H1 (cell line): Measurements from ENCODE around the gene GRSF1. TPM values are rescaled to one million over a fixed set of nuclear protein-coding genes. Genes with fewer than 3 reads are reported as not detected.

ENCODE experiments used
- CTCF ChIA-PET: fragments of 300-600 bp; sonication (Branson Sonifier 250); formaldehyde crosslinking; loops from one replicate; lab custom pipeline; 2021; ENCODE audit not compliant: partially characterized antibody; lab: Charles Lee
- POLR2A ChIA-PET: fragments of 300-600 bp; sonication (Branson Sonifier 250); formaldehyde crosslinking; loops from one replicate; lab custom pipeline; 2021; ENCODE audit warnings: inconsistent platforms; ENCODE audit not compliant: partially characterized antibody; lab: Charles Lee
- DNase-seq, 2 experiments: peaks; one replicate each; pipeline versions ENCODE4 v3.0.0 to v3.0.0-alpha.2; 2010 to 2022; ENCODE audit warnings: low spot score in 2 of 2, low read depth in 1 of 2, mixed read lengths in 1 of 2
- FAIRE-seq: peaks from 2 replicates; lab custom pipeline; 2011; peaks lifted over from hg19 to GRCh38; lab: Jason Lieb, UNC
- H2AFZ ChIP-seq: 2 replicates; pipeline ENCODE4 v1.8.1; 2012; ENCODE audit warnings: low read length, inconsistent platforms
- H2AK5ac ChIP-seq: 2 replicates; pipeline ENCODE4 v1.6.1; 2013; ENCODE audit warnings: low read depth, low read length
- H2BK120ac ChIP-seq: replicated peaks from 2 replicates; pipeline ENCODE3; 2013; ENCODE audit warnings: low read depth, low read length, inconsistent platforms
- H2BK12ac ChIP-seq: 2 replicates; pipeline ENCODE4 v1.6.1; 2013; ENCODE audit warnings: low read depth, low read length
- H2BK15ac ChIP-seq: 2 replicates; pipeline ENCODE4 v1.6.1; 2013; ENCODE audit warnings: low read length
- H2BK20ac ChIP-seq: 2 replicates; pipeline ENCODE4 v1.6.1; 2013; ENCODE audit warnings: low read length
- H2BK5ac ChIP-seq: 2 replicates; pipeline ENCODE4 v1.6.1; 2013; ENCODE audit warnings: low read depth, low read length
- H3K14ac ChIP-seq: 2 replicates; pipeline ENCODE4 v1.6.1; 2013; ENCODE audit warnings: inconsistent platforms; ENCODE audit not compliant: insufficient read length
- H3K18ac ChIP-seq: 2 replicates; pipeline ENCODE4 v1.6.1; 2013; ENCODE audit warnings: low read length; ENCODE audit errors: extremely low read depth
- H3K23ac ChIP-seq: 2 replicates; pipeline ENCODE4 v1.6.1; 2013; ENCODE audit warnings: inconsistent platforms; ENCODE audit not compliant: insufficient read length
- H3K23me2 ChIP-seq: 2 replicates; pipeline ENCODE4 v1.6.1; 2013; ENCODE audit warnings: low read depth, low read length
- H3K27ac ChIP-seq: 2 replicates; pipeline ENCODE4 v1.6.1; 2011; ENCODE audit warnings: low read depth, low read length, inconsistent platforms
- H3K27me3 ChIP-seq, 4 experiments: replicated peaks in 1 of 4; 1 replicate in 1 of 4; 2 replicates in 3 of 4; pipeline versions ENCODE4 v1.6.1 to v1.8.1; 2011 to 2013; ENCODE audit warnings: low read length in 3 of 4, mild to moderate bottlenecking in 3 of 4, inconsistent platforms in 2 of 4, mixed read lengths in 2 of 4, moderate library complexity in 1 of 4; ENCODE audit not compliant: control insufficient read depth in 3 of 4, insufficient read depth in 3 of 4; ENCODE audit errors: extremely low read depth in 1 of 4
- H3K36me3 ChIP-seq, 4 experiments: 2 replicates each; pipeline versions ENCODE4 v1.6.1 to v1.8.1; 2011 to 2013; ENCODE audit warnings: mild to moderate bottlenecking in 4 of 4, low read length in 3 of 4, moderate library complexity in 2 of 4, control low read depth in 1 of 4, inconsistent platforms in 1 of 4; ENCODE audit not compliant: insufficient read depth in 4 of 4, control insufficient read depth in 2 of 4
- H3K4ac ChIP-seq: replicated peaks from 2 replicates; pipeline ENCODE3; 2013; ENCODE audit warnings: low read length, low read depth, mixed read lengths, inconsistent platforms; ENCODE audit not compliant: insufficient read length
- H3K4me1 ChIP-seq, 4 experiments: replicated peaks in 1 of 4; 1 replicate in 1 of 4; 2 replicates in 3 of 4; pipeline versions ENCODE4 v1.6.1 to v1.8.1; 2011 to 2013; ENCODE audit warnings: low read length in 3 of 4, inconsistent platforms in 2 of 4, mixed read lengths in 1 of 4; ENCODE audit not compliant: insufficient read depth in 4 of 4, control insufficient read depth in 3 of 4
- H3K4me2 ChIP-seq, 2 experiments: 2 replicates each; pipeline versions ENCODE4 v1.6.1 to v1.8.1; 2011 to 2013; ENCODE audit warnings: low read depth in 2 of 2, low read length in 2 of 2, control low read depth in 1 of 2, inconsistent platforms in 1 of 2, mild to moderate bottlenecking in 1 of 2; ENCODE audit not compliant: insufficient read depth in 1 of 2
- H3K4me3 ChIP-seq, 4 experiments: fragments of 200-600, 300-600 bp in 1 of 4; sonication (generic), shearing (Covaris generic), sonication (Bioruptor Twin) in 1 of 4; 2 replicates each; pipeline versions ENCODE4 v1.5.1 to v1.8.1; 2011 to 2016; ENCODE audit warnings: low read length in 4 of 4, low read depth in 3 of 4, control low read depth in 2 of 4, inconsistent platforms in 2 of 4, mild to moderate bottlenecking in 2 of 4, mixed read lengths in 1 of 4, moderate library complexity in 1 of 4; ENCODE audit not compliant: insufficient read depth in 2 of 4; ENCODE audit errors: extremely low read depth in 1 of 4
- H3K56ac ChIP-seq: replicated peaks from 2 replicates; pipeline ENCODE3; 2013; ENCODE audit warnings: low read depth, mild to moderate bottlenecking, mixed read lengths, low read length, inconsistent platforms; ENCODE audit not compliant: insufficient read length
- H3K79me1 ChIP-seq: 2 replicates; pipeline ENCODE4 v1.6.1; 2013; ENCODE audit warnings: low read depth, low read length, control low read depth
- H3K79me2 ChIP-seq, 2 experiments: 2 replicates each; pipeline versions ENCODE4 v1.6.1 to v1.8.1; 2012 to 2013; ENCODE audit warnings: low read length in 2 of 2, mild to moderate bottlenecking in 2 of 2, inconsistent platforms in 1 of 2; ENCODE audit not compliant: insufficient read depth in 2 of 2, control insufficient read depth in 1 of 2
- H3K9ac ChIP-seq, 4 experiments: replicated peaks in 1 of 4; 1 replicate in 1 of 4; 2 replicates in 3 of 4; pipeline versions ENCODE4 v1.6.1 to v1.8.1; 2011 to 2013; ENCODE audit warnings: low read depth in 3 of 4, low read length in 3 of 4, control low read depth in 2 of 4, mild to moderate bottlenecking in 2 of 4, moderate library complexity in 2 of 4, inconsistent platforms in 1 of 4; ENCODE audit errors: extremely low read depth in 1 of 4
- H3K9me3 ChIP-seq, 2 experiments: 2 replicates each; pipeline versions ENCODE4 v1.6.1 to v1.8.1; 2012 to 2013; ENCODE audit warnings: mild to moderate bottlenecking in 2 of 2, moderate library complexity in 2 of 2, control low read depth in 1 of 2, inconsistent platforms in 1 of 2, low read depth in 1 of 2, low read length in 1 of 2, mixed read lengths in 1 of 2; ENCODE audit not compliant: insufficient read depth in 2 of 2
- H4K20me1 ChIP-seq, 2 experiments: replicated peaks in 1 of 2; 2 replicates each; pipeline versions ENCODE3 to v1.8.1; 2011 to 2013; ENCODE audit warnings: inconsistent platforms in 2 of 2, low read length in 2 of 2, mild to moderate bottlenecking in 1 of 2; ENCODE audit not compliant: insufficient read depth in 2 of 2, control insufficient read depth in 1 of 2
- H4K5ac ChIP-seq: 2 replicates; pipeline ENCODE4 v1.6.1; 2013; ENCODE audit warnings: low read length, low read depth, mixed read lengths, inconsistent platforms; ENCODE audit not compliant: insufficient read length
- H4K8ac ChIP-seq: 2 replicates; pipeline ENCODE4 v1.8.0; 2013; ENCODE audit warnings: mild to moderate bottlenecking, moderate library complexity, low read length, inconsistent platforms; ENCODE audit not compliant: insufficient read depth; ENCODE audit errors: extremely low read depth
- H4K91ac ChIP-seq: replicated peaks from 2 replicates; pipeline ENCODE3; 2013; ENCODE audit warnings: low read length, mixed read lengths, inconsistent platforms; ENCODE audit not compliant: insufficient read length
- BACH1 ChIP-seq: IDR thresholded peaks from 2 replicates; pipeline ENCODE4 v1.6.1; 2012; ENCODE audit warnings: low read length, improper control_type of control experiment
- GABPA ChIP-seq: IDR thresholded peaks from 2 replicates; pipeline ENCODE4 v1.6.1; 2011; ENCODE audit warnings: mild to moderate bottlenecking, low read length, moderate library complexity, borderline replicate concordance; ENCODE audit not compliant: insufficient read depth
- PHF8 ChIP-seq: fragments of 200-600 bp; sonication (generic); conservative IDR thresholded peaks from 2 replicates; pipeline ENCODE4 v1.7.1; 2012; ENCODE audit warnings: low read depth, mild to moderate bottlenecking, inconsistent platforms, low read length, moderate library complexity
- RFX5 ChIP-seq: IDR thresholded peaks from 2 replicates; pipeline ENCODE4 v1.6.1; 2011; ENCODE audit warnings: low read depth, low read length, improper control_type of control experiment, borderline replicate concordance
- SP1 ChIP-seq: IDR thresholded peaks from 2 replicates; pipeline ENCODE4 v1.6.1; 2011; ENCODE audit warnings: low read depth, low read length
- SRF ChIP-seq: IDR thresholded peaks from 2 replicates; pipeline ENCODE4 v1.6.1; 2011; ENCODE audit warnings: mild to moderate bottlenecking, low read depth, low read length, moderate library complexity
- WGBS, 2 experiments: shearing (Covaris generic) in 1 of 2; methylation state at CpG; one replicate each; pipeline versions ENCODE4 v1.1.6 to v1.1.7; 2013 to 2015; ENCODE audit warnings: low lambda C conversion rate in 2 of 2, mixed read lengths in 2 of 2, inconsistent platforms in 1 of 2, low coverage in 1 of 2, missing lambda C conversion rate in 1 of 2; ENCODE audit not compliant: insufficient replicate concordance in 2 of 2, insufficient coverage in 1 of 2, insufficient read length in 1 of 2; ENCODE audit errors: extremely low coverage in 1 of 2, missing lambda C conversion rate in 1 of 2; 5-methylcytosine and 5-hydroxymethylcytosine counted together
- polyA plus RNA-seq, 7 experiments: library from polyadenylated mRNA; depleted of rRNA in 3 of 7; stranded (reverse) in 5 of 7; unstranded in 2 of 7; fragments of >200 nt in 5 of 7; fragments of 200-250 nt in 2 of 7; gene quantifications; 1 replicate in 5 of 7; 2 replicates in 1 of 7; 4 replicates in 1 of 7; pipeline versions ENCODE4 v1.2.1 to v1.2.3, GENCODE V29; 2011 to 2013; ENCODE audit warnings: missing spikeins in 2 of 7, mixed read lengths in 2 of 7
- total RNA-seq: library from RNA; stranded (reverse); fragmentation: NEBNext Ultra II Directional; extraction: Animal tissue kit (Norgen Biotek cat#: 25700); gene quantifications from 2 replicates; pipeline ENCODE4 v1.2.1, GENCODE V29; 2021

Gene GRSF1
- total and polyA plus RNA-seq, 2 of the 8 experiments (the other 6 are each of a cell fraction or from before 2014, with no cell fraction given) = 44.3 to 112 TPM

GRCh38 chr4:70818173-70818855 lies 21.4 kb downstream of the GRSF1 start:
- DNase-seq (no peak), FAIRE-seq (no peak)
- no peaks in the 10 kb centered on the region for H3K4me1 ChIP-seq
- H3K4me2 ChIP-seq = no peak overlapping the region
- no peak overlapping the region for H3K27ac ChIP-seq
- H2AFZ ChIP-seq = no peak overlapping the region
- no peak overlapping the region for H2AK5ac ChIP-seq
- no peaks in the 10 kb centered on the region for H3K79me1 ChIP-seq
- ChIA-PET POLR2A (interaction anchor here (0.6 to 2.4 kb wide), 3 partner anchors 20 to 109 kb away, joined by 3 to 9 read pairs (median 4); no protein-coding TSS in a partner anchor), CTCF (interaction anchor here (1.3 kb wide), 1 partner anchor 11 kb away, joined by 4 read pairs; no protein-coding TSS in a partner anchor)
- H2BK15ac ChIP-seq = no peak overlapping the region
- WGBS, 2 experiments = 94% methylated on average over 5 of the region's 5 CpGs; no CpG with 5 or more reads in 1 of the 2 experiments
- no peak overlapping the region for H2BK20ac ChIP-seq
- H2BK120ac ChIP-seq = no peak overlapping the region
- no peak overlapping the region for H3K4ac ChIP-seq
- H2BK12ac ChIP-seq = no peak overlapping the region
- H3K36me3 ChIP-seq = peaks cover 2 to 40% (median 28%) of the 10 kb centered on the region in 4 experiments
- H2BK5ac ChIP-seq = no peak overlapping the region
- peaks cover 0 to 1% of the 10 kb centered on the region in 2 experiments for H4K20me1 ChIP-seq
- H3K56ac ChIP-seq = no peak overlapping the region
- no peaks in the 10 kb centered on the region for H3K27me3 ChIP-seq
- no peaks in the 10 kb centered on the region for H3K23me2 ChIP-seq
- H4K91ac ChIP-seq = no peak overlapping the region
- no peak overlapping the region for H3K9ac ChIP-seq
- no peaks in the 10 kb centered on the region for H3K79me2 ChIP-seq
- H3K18ac ChIP-seq = no peak overlapping the region
- no peak overlapping the region for H4K8ac ChIP-seq
- H3K4me3 ChIP-seq = no peak overlapping the region
- no peaks in the 10 kb centered on the region for H3K9me3 ChIP-seq
- no peak overlapping the region for H3K14ac ChIP-seq
- H3K23ac ChIP-seq = no peak overlapping the region
- TF ChIP-seq SP1 = no peak
- TF ChIP-seq PHF8 = no peak
- no peak for TF ChIP-seq SRF
- no peak for TF ChIP-seq BACH1
- no peak for TF ChIP-seq GABPA
- no peak for TF ChIP-seq RFX5
- TF ChIP-seq, all 59 proteins: peak for 0
- H4K5ac ChIP-seq = no peak overlapping the region
